ENCODE data around the gene ZAP70. TPM values are rescaled to one million over a fixed set of nuclear protein-coding genes. Genes with fewer than 3 reads are reported as not detected.

The ZAP70 gene
- total RNA-seq, 6 experiments from 2014 or later: 0.74 to 2.1 (median 1.4) TPM

GRCh38 chr2:97737421-97738178 lies 24.2 kb downstream of the ZAP70 start:
- intact Hi-C loops (cut with DNase I): loop anchor here in 1 of 2 donors (10.0 kb wide), 1 partner anchor 647 kb away; no protein-coding TSS in a partner anchor
- H3K36me3 ChIP-seq: no peaks in the 10 kb centered on the region
- no peaks in the 10 kb centered on the region for H3K4me1 ChIP-seq
- WGBS (ENCODE audit: insufficient coverage, low coverage, low lambda C conversion rate, missing lambda C conversion rate): 88% methylated on average over 10 of the region's 32 CpGs
- no peak for DNase-seq
- H3K27ac ChIP-seq: no peak overlapping the region
- no peaks in the 10 kb centered on the region for H3K27me3 ChIP-seq
- no peak for ATAC-seq
- H3K4me3 ChIP-seq: no peak overlapping the region
- TF ChIP-seq CTCF (IDR thresholded peaks at IDR 0.05): no peak
- TF ChIP-seq POLR2A (IDR thresholded peaks at IDR 0.05): no peak
- H3K9me3 ChIP-seq: no peaks in the 10 kb centered on the region

GRCh38 chr2:97738179-97739019 lies 25.0 kb downstream of the ZAP70 start:
- H3K4me3 ChIP-seq: no peak overlapping the region
- H3K4me1 ChIP-seq: no peaks in the 10 kb centered on the region
- no peaks in the 10 kb centered on the region for H3K27me3 ChIP-seq
- WGBS (ENCODE audit: insufficient coverage, low coverage, low lambda C conversion rate, missing lambda C conversion rate): 80% methylated on average over 6 of the region's 9 CpGs
- TF ChIP-seq POLR2A (IDR thresholded peaks at IDR 0.05): no peak
- no peak for TF ChIP-seq CTCF (IDR thresholded peaks at IDR 0.05)
- intact Hi-C loops (cut with DNase I): loop anchor here in 1 of 2 donors (10.0 kb wide), 1 partner anchor 646 kb away; no protein-coding TSS in a partner anchor
- ATAC-seq (no peak), DNase-seq (no peak)
- no peak overlapping the region for H3K27ac ChIP-seq
- H3K9me3 ChIP-seq: no peaks in the 10 kb centered on the region
- no peaks in the 10 kb centered on the region for H3K36me3 ChIP-seq

GRCh38 chr2:97739020-97739892 lies 25.9 kb downstream of the ZAP70 start:
- 73% methylated on average over 3 of the region's 23 CpGs for WGBS (ENCODE audit: insufficient coverage, low coverage, low lambda C conversion rate, missing lambda C conversion rate)
- DNase-seq (no peak), ATAC-seq (no peak)
- H3K4me1 ChIP-seq: no peaks in the 10 kb centered on the region
- H3K36me3 ChIP-seq: no peaks in the 10 kb centered on the region
- no peaks in the 10 kb centered on the region for H3K9me3 ChIP-seq
- H3K27ac ChIP-seq: no peak overlapping the region
- H3K27me3 ChIP-seq: no peaks in the 10 kb centered on the region
- intact Hi-C loops (cut with DNase I): loop anchor here in 1 of 2 donors (10.0 kb wide), 1 partner anchor 646 kb away; no protein-coding TSS in a partner anchor
- TF ChIP-seq CTCF (IDR thresholded peaks at IDR 0.05): no peak
- TF ChIP-seq POLR2A (IDR thresholded peaks at IDR 0.05): no peak
- H3K4me3 ChIP-seq: no peak overlapping the region

- Histone ChIP-seq H3K36me3 (no peaks in the 10 kb centered on the region), H3K27ac (no peak overlapping the region), H3K4me3 (no peak overlapping the region), H3K9me3 (no peaks in the 10 kb centered on the region), H3K4me1 (no peaks in the 10 kb centered on the region), H3K27me3 (no peaks in the 10 kb centered on the region)
- ATAC-seq: no peak
- intact Hi-C loops (cut with DNase I): loop anchor here in 1 of 2 donors (10.0 kb wide), 1 partner anchor 645 kb away; no protein-coding TSS in a partner anchor
- DNase-seq: no peak
- WGBS (ENCODE audit: insufficient coverage, low coverage, low lambda C conversion rate, missing lambda C conversion rate): 25% methylated on average over 1 of the region's 5 CpGs
- TF ChIP-seq CTCF (IDR thresholded peaks at IDR 0.05) (no peak), POLR2A (IDR thresholded peaks at IDR 0.05) (no peak)
These were observed 26.5 kb downstream of the ZAP70 start for GRCh38 chr2:97739893-97740245.

Measured in right lobe of liver (tissue), 6 donors.